ENCODE results near the gene TMEM181.
"Not testable (repeated sequence)": the region's sequence is repeated elsewhere in the genome, so short reads cannot be mapped to it uniquely, and the experiment has no call there.

Gene TMEM181, protein sequence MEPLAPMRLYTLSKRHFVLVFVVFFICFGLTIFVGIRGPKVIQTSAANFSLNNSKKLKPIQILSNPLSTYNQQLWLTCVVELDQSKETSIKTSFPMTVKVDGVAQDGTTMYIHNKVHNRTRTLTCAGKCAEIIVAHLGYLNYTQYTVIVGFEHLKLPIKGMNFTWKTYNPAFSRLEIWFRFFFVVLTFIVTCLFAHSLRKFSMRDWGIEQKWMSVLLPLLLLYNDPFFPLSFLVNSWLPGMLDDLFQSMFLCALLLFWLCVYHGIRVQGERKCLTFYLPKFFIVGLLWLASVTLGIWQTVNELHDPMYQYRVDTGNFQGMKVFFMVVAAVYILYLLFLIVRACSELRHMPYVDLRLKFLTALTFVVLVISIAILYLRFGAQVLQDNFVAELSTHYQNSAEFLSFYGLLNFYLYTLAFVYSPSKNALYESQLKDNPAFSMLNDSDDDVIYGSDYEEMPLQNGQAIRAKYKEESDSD

GRCh38 chr6:158559895-158560835, at the start of gene TMEM181:
TSS of gene TMEM181 (plus strand) at chr6:158560091. CDS start at chr6:158560225, 134 bp downstream.
- peak; percentile 91 for DNase-seq

DNA sequence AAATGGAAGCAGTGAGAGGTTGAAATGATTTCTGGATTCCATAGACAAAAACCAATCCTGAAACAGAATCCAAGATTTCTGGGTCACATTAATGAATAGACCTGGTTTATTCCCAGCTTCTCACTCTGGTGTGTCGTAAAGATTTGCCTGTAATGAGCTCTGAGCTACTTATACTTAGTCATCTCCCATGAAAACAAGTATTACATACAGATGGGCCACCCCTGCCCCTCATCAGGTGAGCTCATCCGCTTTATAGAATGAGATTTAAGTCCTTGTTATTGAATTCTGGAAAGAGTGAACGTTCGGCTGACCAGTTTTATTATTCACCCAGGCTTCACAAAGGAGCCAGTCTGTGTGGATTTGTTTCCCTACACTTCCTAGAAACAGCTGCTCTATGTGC, 47.1 kb upstream of the TMEM181 start:
- DNase-seq: no peak

DNA sequence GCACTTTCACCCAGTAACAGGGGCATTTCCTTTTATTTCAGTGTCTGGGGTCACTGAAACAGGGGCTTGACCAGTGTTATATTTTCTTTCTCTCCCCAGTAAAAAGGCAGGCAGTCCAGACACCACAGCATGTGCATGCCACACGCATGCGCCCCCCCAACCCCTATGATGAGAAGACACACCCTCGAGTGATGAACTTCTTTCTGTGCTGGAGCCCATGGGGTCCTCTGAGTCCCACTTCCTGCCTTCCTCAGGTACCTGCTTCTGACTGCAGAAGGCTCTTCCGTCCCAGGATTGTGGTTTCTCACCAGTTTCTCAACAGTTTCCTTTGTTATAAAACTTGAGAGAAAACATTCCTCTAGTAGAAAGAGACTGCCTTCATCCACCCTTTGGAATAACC, 45.7 kb upstream of the TMEM181 start:
- DNase-seq: no peak

- DNase-seq: no peak
Observed at GRCh38 chr6:158514991-158515390, 44.9 kb upstream of the TMEM181 start.

GRCh38 chr6:158516098-158516497, 43.8 kb upstream of the TMEM181 start:
- peak; percentile 50 for DNase-seq

GRCh38 chr6:158517038-158517437, 42.9 kb upstream of the TMEM181 start:
- no peak for DNase-seq

- no peak for DNase-seq
Observed at GRCh38 chr6:158517581-158517980, 42.3 kb upstream of the TMEM181 start.

GRCh38 chr6:158518191-158519127, 41.4 kb upstream of the TMEM181 start:
- DNase-seq: peak; percentile 51

- no peak for DNase-seq
Observed at GRCh38 chr6:158519300-158519699, 40.6 kb upstream of the TMEM181 start.

- DNase-seq: no peak
Observed at GRCh38 chr6:158519761-158520160, 40.1 kb upstream of the TMEM181 start.

DNA sequence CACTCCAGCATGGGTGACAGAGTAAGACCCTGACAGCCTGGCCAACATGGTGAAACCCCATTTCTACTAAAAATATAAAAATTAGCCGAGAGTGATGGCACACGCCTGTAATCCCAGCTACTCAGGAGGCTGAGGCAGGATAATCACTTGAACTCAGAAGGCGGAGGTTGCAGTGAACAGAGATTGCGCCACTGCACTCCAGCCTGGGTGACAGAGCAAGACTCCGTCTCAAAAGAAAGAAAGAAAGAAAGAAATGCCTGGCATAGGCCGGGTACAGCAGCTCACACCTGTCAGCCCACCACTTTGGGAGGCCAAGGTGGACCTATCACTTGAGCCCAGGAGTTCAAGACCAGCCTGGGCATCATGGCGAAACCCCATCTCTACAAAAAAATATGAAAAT, 38.9 kb upstream of the TMEM181 start:
- DNase-seq: not testable (repeated sequence)

DNA sequence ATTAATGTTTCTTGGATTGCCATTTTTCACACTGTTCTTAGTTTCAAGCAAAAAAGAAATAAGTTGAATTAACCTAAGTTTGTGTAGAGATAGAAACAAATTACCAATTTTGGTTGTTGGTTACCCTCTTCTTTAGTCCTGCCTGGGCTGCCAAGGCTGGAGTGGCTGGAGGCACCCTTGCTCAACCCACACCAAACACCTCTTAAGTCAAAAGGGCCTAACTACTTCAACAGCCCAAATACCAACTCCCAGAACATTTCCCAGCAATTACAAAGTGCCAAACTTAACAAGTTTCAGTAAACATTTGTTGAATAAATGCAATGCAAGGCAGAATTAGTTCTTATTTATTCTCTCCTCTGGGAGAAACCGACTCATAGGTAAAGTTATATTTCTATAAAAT, 38.1 kb upstream of the TMEM181 start:
- DNase-seq: no peak

- no peak for DNase-seq
Observed at GRCh38 chr6:158522616-158523015, 37.3 kb upstream of the TMEM181 start.

DNA sequence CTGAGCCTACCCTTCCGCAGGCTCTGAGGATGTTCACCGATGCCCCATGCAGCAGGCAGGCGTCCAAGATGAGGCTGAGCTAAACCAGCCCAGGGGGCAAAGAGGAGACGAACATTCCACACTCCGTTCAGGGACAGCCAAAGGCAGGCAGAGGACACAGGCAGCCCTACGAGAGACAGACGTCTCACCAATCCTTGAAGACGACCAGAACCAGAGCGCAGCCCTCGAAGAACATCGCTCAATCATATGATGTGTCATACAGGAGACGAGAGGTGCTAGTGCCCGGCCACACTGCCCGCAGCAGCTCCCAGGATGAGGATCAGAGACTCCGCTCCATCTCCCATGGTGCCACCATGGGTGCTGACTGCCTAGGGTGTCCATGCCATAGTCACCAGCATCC, 35.6 kb upstream of the TMEM181 start:
- DNase-seq: no peak

GRCh38 chr6:158527858-158528257, 32.0 kb upstream of the TMEM181 start:
- DNase-seq: not testable (repeated sequence)

DNA sequence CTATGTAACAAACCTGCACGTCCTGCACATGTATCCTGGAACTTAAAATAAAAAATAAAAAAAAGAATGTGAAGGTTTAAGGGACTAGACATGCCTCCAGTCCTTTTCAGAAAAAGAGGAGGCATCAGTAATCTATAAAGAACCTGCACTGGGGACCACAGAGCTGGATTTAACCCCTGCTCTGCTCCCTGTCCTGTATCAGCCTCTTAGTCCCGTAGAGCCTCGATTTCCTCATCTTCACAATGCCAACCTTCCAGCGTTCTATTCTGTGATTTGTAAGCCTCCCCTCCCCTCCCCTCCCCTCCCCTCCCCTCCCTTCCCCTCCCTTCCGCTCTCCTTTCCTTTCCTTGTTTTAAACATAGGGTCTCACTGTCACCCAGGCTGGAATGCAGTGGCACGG, 31.1 kb upstream of the TMEM181 start:
- no peak for DNase-seq

GRCh38 chr6:158529629-158530028, 30.3 kb upstream of the TMEM181 start:
- DNase-seq: no peak

DNA sequence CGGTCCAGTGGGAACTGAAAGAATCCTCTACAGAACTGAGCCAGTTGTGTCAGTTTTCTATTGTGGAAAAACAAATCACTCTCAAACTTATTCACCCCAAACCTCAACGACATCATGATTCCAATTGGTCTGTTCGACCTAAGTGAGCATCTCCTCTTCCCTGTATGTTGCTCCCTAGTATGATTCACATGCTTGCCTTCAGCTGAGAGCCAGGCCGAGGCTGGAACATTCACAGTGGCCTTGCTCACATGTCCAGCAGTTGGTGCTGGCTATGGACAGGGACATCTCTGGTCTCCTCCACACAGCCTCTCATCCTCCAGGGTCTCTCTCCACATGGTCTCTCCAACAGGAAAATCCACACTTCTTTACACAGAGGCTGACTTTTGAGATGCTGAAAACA, 28.3 kb upstream of the TMEM181 start:
- no peak for DNase-seq

DNA sequence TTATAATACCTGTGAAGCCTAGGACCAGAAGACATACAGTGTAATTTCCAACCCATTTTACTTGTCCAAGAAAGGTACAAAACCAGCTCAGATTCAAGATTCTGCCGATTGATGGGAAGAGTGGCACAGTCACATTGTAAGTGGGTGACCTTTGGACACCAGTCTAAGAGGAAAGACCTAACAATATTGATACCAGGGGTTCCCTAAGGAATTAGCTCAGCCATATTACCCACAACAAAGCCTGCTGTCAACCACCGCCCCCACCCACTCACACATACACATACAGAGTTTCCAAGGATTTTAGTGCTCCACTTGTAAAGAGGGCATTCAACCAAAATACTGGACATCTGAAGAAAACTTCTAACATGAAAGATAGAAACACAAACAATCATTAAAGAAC, 27.9 kb upstream of the TMEM181 start:
- DNase-seq: no peak

DNA sequence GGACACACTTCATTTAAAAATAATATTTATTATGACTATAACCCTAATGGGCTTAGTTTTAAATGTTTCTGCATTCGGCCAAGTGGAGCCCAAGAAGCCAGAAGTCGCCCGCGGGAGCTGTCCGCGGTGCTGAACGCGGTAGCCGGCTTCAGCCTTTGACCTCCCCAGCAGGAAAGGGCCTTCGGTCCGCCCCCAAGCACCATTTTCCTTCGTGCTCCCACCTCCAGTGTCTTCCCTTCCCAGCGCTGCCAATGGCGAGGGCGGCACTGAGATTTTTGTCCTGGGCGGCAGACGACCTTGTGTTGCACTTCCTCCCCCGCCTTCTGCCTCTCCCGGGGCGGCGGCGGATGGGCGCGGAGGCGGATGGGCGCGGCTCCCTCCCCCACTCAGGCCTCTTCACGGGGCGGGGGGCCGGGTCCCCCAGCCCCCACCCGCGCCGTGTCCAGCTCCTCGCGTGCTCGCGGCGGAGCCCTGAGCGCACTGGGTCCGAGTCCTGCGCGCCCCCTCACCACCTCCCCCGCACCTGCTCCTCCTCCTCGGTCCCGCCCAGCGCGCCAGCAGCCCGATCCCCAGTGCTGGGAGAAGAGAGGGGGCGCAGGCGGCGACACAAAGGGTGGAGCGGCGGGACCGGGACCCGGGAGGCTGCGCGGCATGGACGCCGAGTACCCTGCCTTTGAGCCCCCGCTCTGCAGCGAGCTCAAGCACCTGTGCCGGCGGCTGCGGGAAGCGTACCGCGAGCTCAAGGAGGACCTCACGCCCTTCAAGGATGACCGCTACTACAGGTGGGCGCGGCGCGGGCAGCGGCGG, 23.6 kb upstream of the TMEM181 start:
- DNase-seq: peak; percentile 86

Data from right forelimb (tissue), 1 donor.